ENCODE measurements around the gene TRIM14. TPM values are rescaled to one million over a fixed set of nuclear protein-coding genes. Genes with fewer than 3 reads are reported as not detected.

The TRIM14 gene
- total and polyA plus RNA-seq, 2 donors (not counting 1 experiment from before 2014, with no cell fraction given) = 22.5 to 23.9 TPM

DNA sequence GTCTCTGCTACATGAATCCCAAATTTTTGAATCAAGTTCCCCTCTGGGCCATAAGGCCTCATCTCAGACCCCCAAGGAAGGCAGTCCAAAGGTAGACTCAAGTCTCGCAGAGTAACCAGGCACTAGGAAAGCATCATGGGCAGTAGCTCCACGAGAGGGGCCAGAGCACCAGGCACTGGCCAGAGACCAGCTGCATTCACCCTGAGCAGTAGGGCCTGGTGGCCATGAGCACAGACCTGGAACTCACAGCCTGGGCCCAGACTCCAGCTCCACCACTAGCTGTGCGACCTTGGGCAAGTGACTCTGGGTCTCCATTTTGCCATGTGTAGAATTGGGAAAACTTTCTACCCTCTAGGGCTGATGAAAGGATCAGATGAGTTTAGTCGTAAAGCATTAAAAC is 34.0 kb downstream of the TRIM14 start:
- H3K27me3 Mint-ChIP-seq = no peaks in the 10 kb centered on the region
- H3K79me2 ChIP-seq (ENCODE audit: control insufficient read depth, insufficient read depth, low read length) = no peaks in the 10 kb centered on the region
- ChIA-PET POLR2A (no interaction called here), CTCF (interaction anchor here (0.7 to 2.9 kb wide), 5 partner anchors 17 to 178 kb away, joined by 3 to 10 read pairs (median 7); no protein-coding TSS in a partner anchor)
- TF ChIP-seq, protein P1, sequence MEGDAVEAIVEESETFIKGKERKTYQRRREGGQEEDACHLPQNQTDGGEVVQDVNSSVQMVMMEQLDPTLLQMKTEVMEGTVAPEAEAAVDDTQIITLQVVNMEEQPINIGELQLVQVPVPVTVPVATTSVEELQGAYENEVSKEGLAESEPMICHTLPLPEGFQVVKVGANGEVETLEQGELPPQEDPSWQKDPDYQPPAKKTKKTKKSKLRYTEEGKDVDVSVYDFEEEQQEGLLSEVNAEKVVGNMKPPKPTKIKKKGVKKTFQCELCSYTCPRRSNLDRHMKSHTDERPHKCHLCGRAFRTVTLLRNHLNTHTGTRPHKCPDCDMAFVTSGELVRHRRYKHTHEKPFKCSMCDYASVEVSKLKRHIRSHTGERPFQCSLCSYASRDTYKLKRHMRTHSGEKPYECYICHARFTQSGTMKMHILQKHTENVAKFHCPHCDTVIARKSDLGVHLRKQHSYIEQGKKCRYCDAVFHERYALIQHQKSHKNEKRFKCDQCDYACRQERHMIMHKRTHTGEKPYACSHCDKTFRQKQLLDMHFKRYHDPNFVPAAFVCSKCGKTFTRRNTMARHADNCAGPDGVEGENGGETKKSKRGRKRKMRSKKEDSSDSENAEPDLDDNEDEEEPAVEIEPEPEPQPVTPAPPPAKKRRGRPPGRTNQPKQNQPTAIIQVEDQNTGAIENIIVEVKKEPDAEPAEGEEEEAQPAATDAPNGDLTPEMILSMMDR (IDR thresholded peaks at IDR 0.05) = no peak
- no peak for TF ChIP-seq EZH2 (IDR thresholded peaks at IDR 0.05; ENCODE audit: borderline replicate concordance, insufficient read depth, low read depth, low read length, poor library complexity, severe bottlenecking)
- H3K4me1 Mint-ChIP-seq = peaks cover 20% of the 10 kb centered on the region
- H4K20me1 ChIP-seq (ENCODE audit: control insufficient read depth, insufficient read depth, low read length, poor library complexity, severe bottlenecking) = no peaks in the 10 kb centered on the region
- no peaks in the 10 kb centered on the region for H3K9me3 Mint-ChIP-seq (ENCODE audit: insufficient read depth)
- 93% methylated on average over 2 of the region's 4 CpGs for WGBS (ENCODE audit: insufficient coverage)
- intact Hi-C loops (cut with micrococcal nuclease) = loop anchor here (5.0 kb wide), 2 partner anchors 37 to 122 kb away; no protein-coding TSS in a partner anchor
- ATAC-seq (ENCODE audit: low read depth) = no peak
- no peak overlapping the region for H3K9ac ChIP-seq (ENCODE audit: low read length)
- no peak overlapping the region for H3K27ac ChIP-seq (ENCODE audit: low read length in 2 of 2)
- H3K27ac Mint-ChIP-seq = peak overlapping the region; percentile 42
- H2AFZ ChIP-seq (ENCODE audit: insufficient read depth, low read depth, low read length, poor library complexity, severe bottlenecking) = no peak overlapping the region
- H3K9me3 ChIP-seq (ENCODE audit: control extremely low read depth in 1 of 3, control insufficient read depth in 2 of 3, insufficient read depth in 1 of 3, low read length in 2 of 3) = no peaks in the 10 kb centered on the region
- no peak for DNase-seq
- peaks cover 10 to 24% of the 10 kb centered on the region in 2 experiments for H3K36me3 ChIP-seq (replicated peaks in 1 of 2; ENCODE audit: control extremely low read depth in 1 of 2, control insufficient read depth in 1 of 2, extremely low read depth in 1 of 2, insufficient read depth in 2 of 2, low read length in 1 of 2)
- no peak overlapping the region for H3K4me3 ChIP-seq (ENCODE audit: control extremely low read depth in 1 of 5, extremely low read depth in 1 of 5, insufficient read depth in 1 of 5, low read depth in 2 of 5, low read length in 4 of 5)
- no peak overlapping the region for H3K4me2 ChIP-seq (replicated peaks; ENCODE audit: low read depth, low read length, poor library complexity, severe bottlenecking)
- no peaks in the 10 kb centered on the region for H3K27me3 ChIP-seq (replicated peaks in 1 of 4; ENCODE audit: control extremely low read depth in 1 of 4, control insufficient read depth in 3 of 4, insufficient read depth in 4 of 4, low read length in 3 of 4)
- H3K4me1 ChIP-seq (ENCODE audit: control insufficient read depth in 2 of 2, insufficient read depth in 2 of 2, low read length in 2 of 2) = peaks cover 0 to 8% of the 10 kb centered on the region in 2 donors
- H3K4me3 Mint-ChIP-seq = no peak overlapping the region

- Mint-ChIP-seq H3K9me3 (ENCODE audit: insufficient read depth) (no peaks in the 10 kb centered on the region), H3K27ac (no peak overlapping the region), H3K27me3 (no peaks in the 10 kb centered on the region), H3K4me3 (no peak overlapping the region), H3K4me1 (peaks cover 20% of the 10 kb centered on the region)
- H3K4me3 ChIP-seq (ENCODE audit: control extremely low read depth in 1 of 5, extremely low read depth in 1 of 5, insufficient read depth in 1 of 5, low read depth in 2 of 5, low read length in 4 of 5) = no peak overlapping the region
- no peaks in the 10 kb centered on the region for H4K20me1 ChIP-seq (ENCODE audit: control insufficient read depth, insufficient read depth, low read length, poor library complexity, severe bottlenecking)
- no peak overlapping the region for H3K9ac ChIP-seq (ENCODE audit: low read length)
- intact Hi-C loops (cut with micrococcal nuclease) = no loop called here
- WGBS (ENCODE audit: insufficient coverage) = 100% methylated on average over 3 of the region's 3 CpGs
- TF ChIP-seq, protein P1 (IDR thresholded peaks at IDR 0.05) = no peak
- TF ChIP-seq EZH2 (IDR thresholded peaks at IDR 0.05; ENCODE audit: borderline replicate concordance, insufficient read depth, low read depth, low read length, poor library complexity, severe bottlenecking) = no peak
- DNase-seq = no peak
- H3K36me3 ChIP-seq (replicated peaks in 1 of 2; ENCODE audit: control extremely low read depth in 1 of 2, control insufficient read depth in 1 of 2, extremely low read depth in 1 of 2, insufficient read depth in 2 of 2, low read length in 1 of 2) = peaks cover 13 to 24% of the 10 kb centered on the region in 2 experiments
- ChIA-PET POLR2A (no interaction called here), CTCF (interaction anchor here (0.7 to 1.1 kb wide), 4 partner anchors 109 to 179 kb away, joined by 3 to 7 read pairs (median 4); partner anchors contain the start of gene TRMO)
- H3K27me3 ChIP-seq (replicated peaks in 1 of 4; ENCODE audit: control extremely low read depth in 1 of 4, control insufficient read depth in 3 of 4, insufficient read depth in 4 of 4, low read length in 3 of 4) = no peaks in the 10 kb centered on the region
- no peak overlapping the region for H3K27ac ChIP-seq (ENCODE audit: low read length in 2 of 2)
- H3K79me2 ChIP-seq (ENCODE audit: control insufficient read depth, insufficient read depth, low read length) = no peaks in the 10 kb centered on the region
- no peaks in the 10 kb centered on the region for H3K9me3 ChIP-seq (ENCODE audit: control extremely low read depth in 1 of 3, control insufficient read depth in 2 of 3, insufficient read depth in 1 of 3, low read length in 2 of 3)
- ATAC-seq (ENCODE audit: low read depth) = no peak
- no peak overlapping the region for H2AFZ ChIP-seq (ENCODE audit: insufficient read depth, low read depth, low read length, poor library complexity, severe bottlenecking)
- no peak overlapping the region for H3K4me2 ChIP-seq (replicated peaks; ENCODE audit: low read depth, low read length, poor library complexity, severe bottlenecking)
- H3K4me1 ChIP-seq (ENCODE audit: control insufficient read depth in 2 of 2, insufficient read depth in 2 of 2, low read length in 2 of 2) = peaks cover 0 to 8% of the 10 kb centered on the region in 2 donors
These were observed 34.6 kb downstream of the TRIM14 start for GRCh38 chr9:98084396-98084795.

All from B cell (primary cell).